GM12873 (cell line): Measurements from ENCODE around the gene GRB2.

ENCODE experiments used
- CTCF ChIP-seq: IDR thresholded peaks from 2 replicates; pipeline ENCODE4 v1.5.1; 2012; ENCODE audit warnings: low read depth, mild to moderate bottlenecking, moderate library complexity, low read length, control low read depth; ENCODE audit not compliant: insufficient read depth; ENCODE audit errors: missing control alignments

Gene GRB2

DNA sequence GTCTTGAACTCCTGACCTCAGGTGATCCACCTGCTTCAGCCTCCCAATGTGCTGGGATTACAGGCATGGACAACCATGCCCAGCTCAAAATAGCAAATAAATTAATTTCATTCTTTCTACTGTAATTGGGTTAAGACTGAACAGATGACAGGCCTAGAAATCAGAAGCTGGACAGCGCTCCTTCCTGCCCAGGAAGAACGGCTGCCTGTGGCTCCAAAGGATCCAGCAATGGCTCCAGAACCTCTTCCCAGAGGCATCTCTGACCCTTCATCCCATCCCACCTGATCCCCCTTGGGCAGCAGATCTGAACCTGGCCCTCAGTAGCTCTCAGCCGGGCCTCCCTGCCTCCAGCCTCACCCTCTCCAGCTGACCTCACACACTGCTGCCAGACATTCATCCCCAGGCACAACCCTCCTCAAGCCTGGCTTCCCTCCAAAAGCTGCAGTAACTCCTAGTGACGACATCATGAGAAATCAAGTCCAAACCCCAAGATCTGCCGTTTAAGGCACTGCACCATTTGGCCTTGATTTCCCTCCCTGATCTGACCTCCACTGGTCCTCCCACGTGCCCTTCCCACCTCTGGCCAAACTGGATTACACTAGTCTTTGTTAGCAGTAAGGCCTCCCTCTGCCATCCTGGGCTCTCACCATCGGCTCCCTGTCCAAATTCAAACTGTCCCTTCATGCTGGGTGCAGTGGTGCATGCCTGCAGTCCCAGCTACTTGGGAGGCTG is 131.3 kb downstream of the GRB2 start:
- no peak for TF ChIP-seq CTCF

DNA sequence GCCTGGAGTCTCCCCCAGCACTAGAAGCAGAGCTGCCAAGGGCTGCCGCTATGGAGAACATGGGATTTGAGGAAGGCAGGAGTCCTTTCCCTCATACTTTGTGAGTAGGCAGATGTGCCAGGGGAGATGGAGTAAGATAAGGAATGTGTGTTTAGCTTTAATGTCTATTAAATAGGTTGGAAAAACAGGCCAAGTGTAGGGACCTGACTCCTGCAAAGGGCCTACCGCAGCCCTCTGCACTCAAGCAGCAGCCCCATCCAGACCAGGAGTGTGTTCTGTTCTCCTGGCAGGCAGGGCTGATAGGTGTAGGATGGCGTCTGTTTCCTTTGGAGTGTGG is 132.7 kb downstream of the GRB2 start:
- no peak for TF ChIP-seq CTCF

DNA sequence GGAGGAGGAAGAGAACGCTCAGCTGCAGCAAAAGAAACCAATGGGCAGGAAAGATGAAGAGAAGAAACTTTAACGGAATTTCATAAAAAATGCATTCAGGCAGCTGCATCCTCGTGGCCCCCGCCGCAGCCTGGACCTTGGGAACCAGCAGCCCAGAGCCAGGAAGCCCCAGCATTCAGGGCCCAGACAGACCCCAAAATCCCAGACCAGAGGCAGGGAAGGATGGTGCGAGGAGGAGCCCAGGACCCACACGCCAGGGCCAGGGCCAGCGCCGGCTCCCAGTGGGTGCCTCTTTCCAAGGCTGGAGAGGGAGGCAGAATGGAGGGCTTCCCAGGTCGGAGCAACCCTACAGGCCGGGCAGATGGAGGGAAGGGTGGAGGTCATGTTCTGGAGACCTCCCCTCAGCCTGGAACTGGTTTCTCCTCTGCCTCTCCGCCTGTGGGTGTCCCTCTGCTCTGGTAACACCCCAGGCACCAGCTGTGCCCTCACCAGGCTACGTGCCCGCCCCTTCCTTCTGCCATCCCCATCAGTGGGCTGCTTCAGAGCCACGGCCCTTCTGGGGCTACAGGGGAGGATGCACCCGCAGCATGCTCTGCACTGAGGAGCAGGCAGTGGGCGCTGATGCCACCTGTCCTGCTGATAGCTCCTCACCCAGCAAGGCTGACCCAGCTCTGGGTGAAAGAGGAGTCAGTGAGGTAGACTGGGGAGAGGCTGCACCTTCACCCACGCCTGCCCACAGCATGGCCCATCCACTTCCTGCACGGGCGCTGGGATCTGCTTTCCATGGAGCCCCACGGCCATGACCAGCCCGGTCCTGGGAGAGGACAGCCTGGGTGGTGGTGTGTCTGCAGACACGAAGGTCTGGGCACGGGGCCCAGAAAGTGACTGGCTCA is 133.3 kb downstream of the GRB2 start:
- no peak for TF ChIP-seq CTCF

DNA sequence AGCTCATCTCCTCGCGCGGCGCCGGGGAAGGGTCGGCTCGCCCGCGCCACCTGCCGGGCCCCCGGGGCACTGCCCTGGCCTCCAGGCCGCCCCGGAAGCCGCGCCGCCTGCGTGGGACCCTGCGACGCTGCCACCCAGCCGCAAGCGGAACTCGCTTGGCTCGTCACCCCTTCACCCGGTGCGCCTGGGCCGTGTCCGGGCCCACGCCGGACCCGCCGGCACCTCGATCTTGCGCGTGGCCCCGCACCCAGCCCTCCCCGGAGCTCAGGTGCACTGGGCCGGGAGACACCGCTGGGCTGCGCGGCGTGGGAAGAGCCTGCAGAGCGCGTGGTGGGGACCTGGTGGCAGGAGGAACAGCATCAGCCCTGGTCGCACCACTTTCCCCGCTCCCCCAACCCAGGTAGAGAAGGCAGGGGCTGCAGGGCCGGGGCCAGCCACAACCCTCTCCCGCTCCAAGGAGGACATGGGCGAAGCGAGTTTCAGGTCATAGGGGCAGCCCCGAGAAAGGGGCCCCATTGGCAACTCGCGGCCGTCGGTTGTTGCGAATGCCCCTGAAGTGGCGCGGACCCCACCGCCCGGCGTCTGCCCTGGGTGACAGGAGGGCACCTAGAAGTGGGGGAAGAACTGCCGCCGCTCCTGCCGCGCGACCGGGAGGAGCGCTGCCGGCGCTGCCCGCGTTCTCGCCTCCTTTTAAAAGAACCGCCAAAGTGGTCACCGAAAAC is 134.1 kb downstream of the GRB2 start:
- peak; percentile 70 for TF ChIP-seq CTCF

DNA sequence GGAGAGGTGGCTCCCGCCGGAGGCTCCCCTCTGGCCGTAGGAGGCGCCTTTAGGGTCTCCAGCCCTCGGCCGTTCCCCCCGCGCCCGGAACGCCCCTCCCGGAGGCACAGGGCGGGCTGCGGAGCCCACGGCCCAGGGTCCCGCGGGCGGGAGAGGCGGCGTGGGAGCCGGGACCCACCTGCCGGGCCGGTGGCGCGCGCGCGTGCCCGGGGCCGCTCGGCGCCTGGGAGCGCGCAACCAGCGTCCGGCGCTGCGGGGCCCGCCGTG is 134.6 kb downstream of the GRB2 start, which contains the start of gene MIF4GD:
MIF4GD (minus strand) TSS at position 266 of the 267 bp plus-strand sequence. CDS start 1,036 bp downstream, outside the sequence.
- TF ChIP-seq CTCF, result no peak

DNA sequence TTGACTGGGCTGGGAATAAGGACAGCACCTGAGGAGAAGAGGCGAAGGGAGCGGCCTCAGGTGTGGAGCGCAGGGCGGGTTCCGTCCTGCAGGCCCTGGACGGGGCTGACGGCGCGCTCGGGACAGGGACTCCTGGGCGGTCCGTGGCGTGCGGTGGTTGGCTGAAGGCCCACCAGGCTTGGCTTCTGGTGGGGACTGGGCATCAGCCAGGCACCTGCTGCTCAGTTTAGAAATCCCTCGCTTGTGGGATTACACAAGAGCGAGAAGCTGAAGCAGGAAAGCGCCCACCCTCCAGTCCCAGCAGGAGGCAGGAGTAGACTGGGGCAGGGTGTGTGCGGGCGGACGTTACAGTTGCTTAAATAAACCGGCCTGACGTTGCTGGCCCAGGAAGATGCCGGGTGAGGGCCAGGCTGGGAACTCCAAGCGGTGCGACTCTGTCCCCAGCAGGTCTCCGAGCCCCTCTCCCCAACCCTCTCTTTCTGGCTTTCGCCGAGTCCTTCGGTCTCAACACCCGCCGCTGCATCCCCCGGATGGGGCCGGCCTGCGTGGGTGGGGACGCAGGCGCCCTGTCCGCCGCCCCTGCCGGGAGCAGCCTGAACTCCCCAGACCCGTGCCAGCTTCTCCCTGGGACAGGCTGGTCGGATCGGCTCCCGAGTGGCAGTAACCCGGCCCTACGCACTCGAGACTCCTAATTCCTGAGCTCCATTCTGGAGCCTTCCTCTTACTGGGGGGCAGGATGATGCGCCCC is 135.1 kb downstream of the GRB2 start:
- TF ChIP-seq CTCF, result peak; percentile 48
